Effector memory CD4-positive, alpha-beta T cell (primary cell): ENCODE measurements around the gene RYR1.
"Not testable (repeated sequence)": the region's sequence is repeated elsewhere in the genome, so short reads cannot be mapped to it uniquely, and the experiment has no call there.

Source experiments
- DNase-seq, 3 donors: peaks; one replicate each; pipeline ENCODE4 v3.0.0-alpha.2; 2020
- H3K27ac ChIP-seq: 2 replicates; pipeline ENCODE4 v1.7.0; 2013; ENCODE audit warnings: mild to moderate bottlenecking, low read length, moderate library complexity; ENCODE audit not compliant: insufficient read depth, poor library complexity, severe bottlenecking
- H3K27me3 ChIP-seq: replicated peaks from 2 replicates; pipeline ENCODE4 v1.7.0; 2013; ENCODE audit warnings: mild to moderate bottlenecking, low read length; ENCODE audit not compliant: insufficient read depth, control insufficient read depth, poor library complexity, severe bottlenecking
- H3K36me3 ChIP-seq: 2 replicates; pipeline ENCODE4 v1.7.0; 2013; ENCODE audit warnings: mild to moderate bottlenecking, low read length, moderate library complexity; ENCODE audit not compliant: control insufficient read depth, insufficient read depth
- H3K4me1 ChIP-seq: 2 replicates; pipeline ENCODE4 v1.7.0; 2013; ENCODE audit warnings: low read length, mild to moderate bottlenecking; ENCODE audit not compliant: control insufficient read depth, insufficient read depth, poor library complexity, severe bottlenecking
- H3K4me3 ChIP-seq: 2 replicates; pipeline ENCODE4 v1.7.0; 2013; ENCODE audit warnings: low read length, low read depth, mild to moderate bottlenecking; ENCODE audit not compliant: insufficient read depth, poor library complexity, severe bottlenecking
- H3K9me3 ChIP-seq: 2 replicates; pipeline ENCODE4 v1.7.0; 2013; ENCODE audit warnings: mild to moderate bottlenecking, low read length, moderate library complexity; ENCODE audit not compliant: control insufficient read depth

Gene RYR1

GRCh38 chr19:38470788-38471480 lies 37.4 kb downstream of the RYR1 start:
- Histone ChIP-seq H3K27me3 (no peaks in the 10 kb centered on the region), H3K27ac (no peak overlapping the region), H3K4me1 (no peaks in the 10 kb centered on the region), H3K36me3 (no peaks in the 10 kb centered on the region), H3K9me3 (no peaks in the 10 kb centered on the region), H3K4me3 (no peak overlapping the region)
- DNase-seq: no peak

GRCh38 chr19:38472725-38473124 lies 39.2 kb downstream of the RYR1 start:
- H3K36me3 ChIP-seq, H3K4me3 ChIP-seq, H3K27me3 ChIP-seq, DNase-seq, H3K27ac ChIP-seq, H3K9me3 ChIP-seq, H3K4me1 ChIP-seq: not testable (repeated sequence)

DNA sequence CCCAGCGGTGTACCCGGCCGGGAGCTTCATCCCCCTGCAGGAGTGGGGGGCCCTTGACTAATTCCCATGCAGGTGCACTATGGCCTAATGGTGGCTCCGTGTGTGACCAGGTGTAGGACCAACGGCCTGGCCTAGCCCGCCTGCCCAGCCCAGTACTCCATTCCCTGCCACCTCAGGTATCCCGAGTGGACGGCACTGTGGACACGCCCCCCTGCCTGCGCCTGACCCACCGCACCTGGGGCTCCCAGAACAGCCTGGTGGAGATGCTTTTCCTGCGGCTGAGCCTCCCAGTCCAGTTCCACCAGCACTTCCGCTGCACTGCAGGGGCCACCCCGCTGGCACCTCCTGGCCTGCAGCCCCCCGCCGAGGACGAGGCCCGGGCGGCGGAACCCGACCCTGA lies 39.7 kb downstream of the RYR1 start:
- Histone ChIP-seq H3K36me3 (no peaks in the 10 kb centered on the region), H3K4me3 (no peak overlapping the region), H3K27ac (no peak overlapping the region), H3K27me3 (no peaks in the 10 kb centered on the region), H3K4me1 (no peaks in the 10 kb centered on the region), H3K9me3 (no peaks in the 10 kb centered on the region)
- DNase-seq: no peak

DNA sequence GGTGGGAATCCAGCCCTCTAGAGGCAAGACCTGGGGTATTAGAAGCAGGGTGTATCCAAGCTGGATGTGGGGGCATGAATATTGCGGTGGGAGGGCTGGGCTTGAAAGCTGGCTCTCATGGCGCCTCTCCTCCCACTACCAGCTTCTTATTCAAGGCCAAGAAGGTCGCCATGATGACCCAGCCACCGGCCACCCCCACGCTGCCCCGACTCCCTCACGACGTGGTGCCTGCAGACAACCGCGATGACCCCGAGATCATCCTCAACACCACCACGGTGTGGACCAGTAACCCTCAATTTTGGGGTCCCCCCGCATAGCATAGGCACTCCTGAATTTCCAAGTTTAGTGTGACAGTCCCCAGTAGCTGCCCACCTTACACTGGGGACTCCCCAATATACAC lies 41.7 kb downstream of the RYR1 start:
- no peak overlapping the region for H3K27ac ChIP-seq
- H3K27me3 ChIP-seq: no peaks in the 10 kb centered on the region
- H3K36me3 ChIP-seq: no peaks in the 10 kb centered on the region
- H3K4me3 ChIP-seq: no peak overlapping the region
- DNase-seq: no peak
- no peaks in the 10 kb centered on the region for H3K9me3 ChIP-seq
- no peaks in the 10 kb centered on the region for H3K4me1 ChIP-seq

DNA sequence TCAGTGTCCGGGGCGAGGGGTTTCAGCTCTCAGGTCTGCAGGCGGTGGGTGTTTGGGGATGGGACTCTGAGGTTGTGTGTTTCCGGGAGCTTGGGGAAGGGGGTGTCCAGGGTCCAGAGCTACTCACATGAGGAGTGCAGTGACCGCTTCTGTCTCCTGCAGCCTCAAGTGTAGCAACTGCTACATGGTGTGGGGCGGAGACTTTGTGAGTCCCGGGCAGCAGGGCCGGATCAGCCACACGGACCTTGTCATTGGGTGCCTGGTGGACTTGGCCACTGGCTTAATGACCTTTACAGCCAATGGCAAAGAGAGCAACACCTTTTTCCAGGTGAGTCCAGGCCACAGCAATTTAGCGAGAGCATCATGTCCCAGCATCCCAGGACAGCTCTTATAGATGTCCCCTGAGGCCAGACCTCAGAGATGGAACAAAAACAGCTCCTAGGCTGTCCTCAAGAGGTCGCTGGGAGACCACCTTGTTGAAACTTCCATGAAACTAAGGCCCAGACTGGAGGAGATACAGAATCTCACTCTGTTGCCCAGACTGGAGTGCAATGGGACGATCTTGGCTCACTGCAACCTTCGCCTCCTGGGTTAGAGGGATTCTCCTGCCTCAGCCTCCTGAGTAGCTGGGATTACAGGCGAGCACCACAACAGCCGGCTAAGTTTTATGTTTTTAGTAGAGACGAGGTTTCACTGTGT lies 44.9 kb downstream of the RYR1 start:
- Histone ChIP-seq H3K9me3 (no peaks in the 10 kb centered on the region), H3K27me3 (no peaks in the 10 kb centered on the region), H3K4me1 (no peaks in the 10 kb centered on the region), H3K36me3 (no peaks in the 10 kb centered on the region), H3K27ac (no peak overlapping the region), H3K4me3 (no peak overlapping the region)
- no peak for DNase-seq

DNA sequence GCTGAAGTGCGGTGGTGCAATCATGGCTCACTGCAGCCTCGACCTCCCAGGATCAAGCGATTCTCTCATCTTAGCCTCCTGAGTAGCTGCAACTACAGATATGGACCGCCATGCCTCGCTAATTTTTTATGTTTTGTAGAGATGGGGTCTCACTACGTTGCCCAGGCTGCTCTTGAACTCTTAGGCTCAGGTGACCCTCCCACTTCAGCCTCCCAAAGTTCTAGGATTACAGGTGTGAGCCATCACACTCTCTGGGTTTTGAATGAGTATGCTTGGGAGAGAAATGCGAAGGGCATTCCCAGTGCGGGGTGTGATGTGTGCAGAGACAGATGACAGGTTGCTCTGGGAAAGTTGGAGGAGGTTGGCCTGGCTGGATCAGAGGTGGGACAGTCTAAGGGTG lies 49.0 kb downstream of the RYR1 start:
- Histone ChIP-seq H3K27me3 (no peaks in the 10 kb centered on the region), H3K4me1 (no peaks in the 10 kb centered on the region), H3K4me3 (no peak overlapping the region), H3K9me3 (no peaks in the 10 kb centered on the region), H3K36me3 (no peaks in the 10 kb centered on the region), H3K27ac (no peak overlapping the region)
- no peak for DNase-seq

GRCh38 chr19:38483016-38483630 lies 49.6 kb downstream of the RYR1 start:
- no peak for DNase-seq
- Histone ChIP-seq H3K9me3 (no peaks in the 10 kb centered on the region), H3K36me3 (no peaks in the 10 kb centered on the region), H3K27me3 (no peaks in the 10 kb centered on the region), H3K4me3 (no peak overlapping the region), H3K27ac (no peak overlapping the region), H3K4me1 (no peaks in the 10 kb centered on the region)

DNA sequence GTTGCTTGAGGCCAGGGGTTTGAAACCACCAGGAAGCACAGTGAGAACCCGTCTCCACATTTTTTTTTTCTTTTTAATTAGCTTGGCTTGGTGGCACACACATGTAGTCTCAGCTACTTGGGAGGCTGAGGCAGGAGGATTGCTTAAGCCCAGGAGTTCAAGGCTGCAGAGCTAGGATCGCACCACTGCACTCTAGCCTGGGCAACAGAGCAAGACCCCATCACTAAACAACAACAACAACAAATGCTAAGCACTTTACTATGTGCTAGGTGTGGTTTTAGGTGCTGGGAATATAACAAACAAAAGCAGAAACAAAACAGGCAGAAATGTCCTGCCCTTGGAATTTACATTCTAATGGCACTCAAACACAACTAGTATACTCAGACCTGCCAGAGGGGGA lies 51.3 kb downstream of the RYR1 start:
- H3K9me3 ChIP-seq: no peaks in the 10 kb centered on the region
- no peak overlapping the region for H3K27ac ChIP-seq
- no peaks in the 10 kb centered on the region for H3K4me1 ChIP-seq
- no peak for DNase-seq
- H3K27me3 ChIP-seq: no peaks in the 10 kb centered on the region
- H3K36me3 ChIP-seq: no peaks in the 10 kb centered on the region
- H3K4me3 ChIP-seq: no peak overlapping the region

DNA sequence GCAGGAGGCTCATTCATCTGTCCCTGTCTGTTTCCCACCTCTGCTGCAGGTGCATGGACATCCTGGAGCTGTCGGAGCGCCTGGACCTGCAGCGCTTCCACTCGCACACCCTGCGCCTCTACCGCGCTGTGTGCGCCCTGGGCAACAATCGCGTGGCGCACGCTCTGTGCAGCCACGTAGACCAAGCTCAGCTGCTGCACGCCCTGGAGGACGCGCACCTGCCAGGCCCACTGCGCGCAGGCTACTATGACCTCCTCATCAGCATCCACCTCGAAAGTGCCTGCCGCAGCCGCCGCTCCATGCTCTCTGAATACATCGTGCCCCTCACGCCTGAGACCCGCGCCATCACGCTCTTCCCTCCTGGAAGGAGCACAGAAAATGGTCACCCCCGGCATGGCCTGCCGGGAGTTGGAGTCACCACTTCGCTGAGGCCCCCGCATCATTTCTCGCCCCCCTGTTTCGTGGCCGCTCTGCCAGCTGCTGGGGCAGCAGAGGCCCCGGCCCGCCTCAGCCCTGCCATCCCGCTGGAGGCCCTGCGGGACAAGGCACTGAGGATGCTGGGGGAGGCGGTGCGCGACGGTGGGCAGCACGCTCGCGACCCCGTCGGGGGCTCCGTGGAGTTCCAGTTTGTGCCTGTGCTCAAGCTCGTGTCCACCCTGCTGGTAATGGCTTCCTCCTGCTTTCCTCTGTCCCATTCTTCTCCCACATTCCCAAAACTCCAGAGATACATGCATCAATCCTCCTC lies 52.2 kb downstream of the RYR1 start:
- Histone ChIP-seq H3K4me1 (no peaks in the 10 kb centered on the region), H3K4me3 (no peak overlapping the region), H3K27me3 (no peaks in the 10 kb centered on the region), H3K36me3 (no peaks in the 10 kb centered on the region), H3K27ac (no peak overlapping the region), H3K9me3 (no peaks in the 10 kb centered on the region)
- no peak for DNase-seq
